AG04450 (cell line): Measurements from ENCODE around the gene MYL5. TPM values are rescaled to one million over a fixed set of nuclear protein-coding genes. Genes with fewer than 3 reads are reported as not detected.

Experiments
- CTCF ChIA-PET: fragments of 300-600, 350-600 bp; formaldehyde crosslinking; extraction: SDS; loops from one replicate; lab custom pipeline; 2022; ENCODE audit warnings: antibody characterized with exemption, inconsistent platforms; lab: Charles Lee
- POLR2A ChIA-PET: fragments of 350-600 bp; formaldehyde crosslinking; extraction: SDS; loops from one replicate; lab custom pipeline; 2021; ENCODE audit warnings: antibody characterized with exemption, inconsistent platforms; lab: Yijun Ruan, JAX
- DNase-seq: peaks from one replicate; pipeline ENCODE4 v3.0.0-alpha.2; 2011; ENCODE audit warnings: low read depth, low spot score
- H3K27ac ChIP-seq: one replicate; pipeline ENCODE4 v1.5.1; 2012; ENCODE audit warnings: low read depth, low read length, control low read depth
- H3K27me3 ChIP-seq: one replicate; pipeline ENCODE4 v1.6.0; 2012; ENCODE audit warnings: low read length; ENCODE audit not compliant: control insufficient read depth, insufficient read depth
- H3K4me3 ChIP-seq: 2 replicates; pipeline ENCODE4 v1.5.1; 2011; ENCODE audit warnings: mild to moderate bottlenecking, low read depth, low read length, control low read depth
- H3K9me3 ChIP-seq: 2 replicates; pipeline ENCODE4 v1.5.1; 2012; ENCODE audit warnings: low read length; ENCODE audit not compliant: control insufficient read depth, insufficient read depth
- CTCF ChIP-seq: IDR thresholded peaks from 2 replicates; pipeline ENCODE4 v1.5.1; 2011; ENCODE audit warnings: low read depth, low read length, control low read depth, inconsistent platforms
- polyA plus RNA-seq: library from polyadenylated mRNA; depleted of rRNA; stranded (reverse); fragments of >200 nt; gene quantifications from 2 replicates; pipeline ENCODE4 v1.2.3, GENCODE V29; 2011

Gene MYL5
- polyA plus RNA-seq, 1 experiment: 12.3 TPM

GRCh38 chr4:658681-659667 is 15.4 kb upstream of the MYL5 start:
- CTCF ChIA-PET: no interaction called here
- Histone ChIP-seq H3K27ac (no peak overlapping the region), H3K9me3 (peaks cover 84% of the 10 kb centered on the region), H3K4me3 (no peak overlapping the region), H3K27me3 (peaks cover 6% of the 10 kb centered on the region)
- TF ChIP-seq CTCF: no peak
- POLR2A ChIA-PET: no interaction called here
- DNase-seq: no peak

GRCh38 chr4:659851-660250 is 14.5 kb upstream of the MYL5 start:
- no peak for TF ChIP-seq CTCF
- ChIA-PET POLR2A (no interaction called here), CTCF (no interaction called here)
- H3K9me3 ChIP-seq: peaks cover 76% of the 10 kb centered on the region
- H3K27me3 ChIP-seq: peaks cover 9% of the 10 kb centered on the region
- no peak for DNase-seq
- no peak overlapping the region for H3K4me3 ChIP-seq
- H3K27ac ChIP-seq: no peak overlapping the region

- H3K27me3 ChIP-seq: peaks cover 9% of the 10 kb centered on the region
- POLR2A ChIA-PET: no interaction called here
- H3K27ac ChIP-seq: no peak overlapping the region
- H3K4me3 ChIP-seq: no peak overlapping the region
- H3K9me3 ChIP-seq: peaks cover 74% of the 10 kb centered on the region
- DNase-seq: no peak
- CTCF ChIA-PET: no interaction called here
- no peak for TF ChIP-seq CTCF
Measured at GRCh38 chr4:660401-660800, 13.9 kb upstream of the MYL5 start.

GRCh38 chr4:661231-661630 is 13.1 kb upstream of the MYL5 start:
- H3K9me3 ChIP-seq: peaks cover 67% of the 10 kb centered on the region
- TF ChIP-seq CTCF: no peak
- CTCF ChIA-PET: no interaction called here
- DNase-seq: no peak
- POLR2A ChIA-PET: no interaction called here
- H3K27ac ChIP-seq: no peak overlapping the region
- H3K27me3 ChIP-seq: peaks cover 9% of the 10 kb centered on the region
- H3K4me3 ChIP-seq: no peak overlapping the region
